ENCODE measurements around the gene OBP2A. TPM values are rescaled to one million over a fixed set of nuclear protein-coding genes. Genes with fewer than 3 reads are reported as not detected.

OBP2A gene
- total RNA-seq, 2 donors from 2014 or later = not detected

DNA sequence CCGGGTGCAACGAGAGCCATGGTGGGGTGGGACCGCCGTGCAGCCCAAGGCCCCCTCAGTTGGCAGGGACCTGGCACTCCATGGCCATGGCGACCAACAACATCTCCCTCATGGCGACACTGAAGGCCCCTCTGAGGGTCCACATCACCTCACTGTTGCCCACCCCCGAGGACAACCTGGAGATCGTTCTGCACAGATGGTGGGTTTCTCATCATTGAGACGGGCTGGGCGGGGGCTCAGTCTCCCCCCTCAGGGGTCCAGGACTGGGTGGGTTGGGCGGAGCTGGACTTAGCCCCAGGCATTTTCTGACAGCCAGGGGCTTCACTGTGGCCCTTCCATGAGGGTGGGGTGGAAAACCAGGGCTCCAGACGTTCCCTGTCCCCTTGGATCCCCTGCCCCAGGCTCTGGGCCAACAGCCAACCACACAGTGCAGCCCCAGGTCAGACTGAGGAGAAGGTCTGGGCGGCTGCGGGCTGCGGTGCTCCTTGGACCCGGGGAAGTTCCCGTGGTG lies 16.4 kb downstream of the OBP2A start:
- no peak overlapping the region for H3K27ac ChIP-seq

DNA sequence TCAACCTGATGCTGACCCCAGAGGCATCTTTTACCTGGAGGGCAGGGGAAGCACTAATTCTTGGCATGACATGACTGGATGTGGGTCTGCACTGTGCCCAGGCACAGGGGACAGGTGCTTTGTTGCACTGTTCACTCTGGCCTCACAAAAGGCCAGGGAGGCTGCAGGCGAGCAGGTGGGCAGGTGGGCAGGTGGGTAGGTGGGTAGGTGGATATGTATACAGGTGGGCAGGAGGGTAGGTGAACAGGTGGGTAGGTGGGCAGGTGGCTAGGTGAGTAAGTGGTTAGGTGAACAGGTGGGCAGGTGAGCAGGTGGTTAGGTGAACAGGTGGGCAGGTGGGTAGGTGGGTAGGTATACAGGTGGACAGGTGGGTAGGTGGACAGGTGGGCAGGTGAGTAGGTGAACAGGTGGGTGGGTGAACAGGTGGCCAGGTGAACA lies 17.1 kb downstream of the OBP2A start:
- Histone ChIP-seq H3K4me1 (no peaks in the 10 kb centered on the region), H3K4me3 (no peak overlapping the region), H3K36me3 (no peaks in the 10 kb centered on the region), H3K9me3 (no peaks in the 10 kb centered on the region), H3K27ac (no peak overlapping the region), H3K27me3 (no peaks in the 10 kb centered on the region)
- DNase-seq (ENCODE audit: low spot score) = no peak
- TF ChIP-seq, protein P1, sequence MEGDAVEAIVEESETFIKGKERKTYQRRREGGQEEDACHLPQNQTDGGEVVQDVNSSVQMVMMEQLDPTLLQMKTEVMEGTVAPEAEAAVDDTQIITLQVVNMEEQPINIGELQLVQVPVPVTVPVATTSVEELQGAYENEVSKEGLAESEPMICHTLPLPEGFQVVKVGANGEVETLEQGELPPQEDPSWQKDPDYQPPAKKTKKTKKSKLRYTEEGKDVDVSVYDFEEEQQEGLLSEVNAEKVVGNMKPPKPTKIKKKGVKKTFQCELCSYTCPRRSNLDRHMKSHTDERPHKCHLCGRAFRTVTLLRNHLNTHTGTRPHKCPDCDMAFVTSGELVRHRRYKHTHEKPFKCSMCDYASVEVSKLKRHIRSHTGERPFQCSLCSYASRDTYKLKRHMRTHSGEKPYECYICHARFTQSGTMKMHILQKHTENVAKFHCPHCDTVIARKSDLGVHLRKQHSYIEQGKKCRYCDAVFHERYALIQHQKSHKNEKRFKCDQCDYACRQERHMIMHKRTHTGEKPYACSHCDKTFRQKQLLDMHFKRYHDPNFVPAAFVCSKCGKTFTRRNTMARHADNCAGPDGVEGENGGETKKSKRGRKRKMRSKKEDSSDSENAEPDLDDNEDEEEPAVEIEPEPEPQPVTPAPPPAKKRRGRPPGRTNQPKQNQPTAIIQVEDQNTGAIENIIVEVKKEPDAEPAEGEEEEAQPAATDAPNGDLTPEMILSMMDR (IDR thresholded peaks at IDR 0.05) = no peak

More for the DNA sequence above, 16.4 kb downstream of the OBP2A start:
- Histone ChIP-seq H3K27me3 (no peaks in the 10 kb centered on the region), H3K9me3 (no peaks in the 10 kb centered on the region), H3K4me3 (no peak overlapping the region), H3K4me1 (no peaks in the 10 kb centered on the region), H3K36me3 (no peaks in the 10 kb centered on the region)
- TF ChIP-seq, protein P1 (IDR thresholded peaks at IDR 0.05) = no peak
- no peak for DNase-seq (ENCODE audit: low spot score)

DNA sequence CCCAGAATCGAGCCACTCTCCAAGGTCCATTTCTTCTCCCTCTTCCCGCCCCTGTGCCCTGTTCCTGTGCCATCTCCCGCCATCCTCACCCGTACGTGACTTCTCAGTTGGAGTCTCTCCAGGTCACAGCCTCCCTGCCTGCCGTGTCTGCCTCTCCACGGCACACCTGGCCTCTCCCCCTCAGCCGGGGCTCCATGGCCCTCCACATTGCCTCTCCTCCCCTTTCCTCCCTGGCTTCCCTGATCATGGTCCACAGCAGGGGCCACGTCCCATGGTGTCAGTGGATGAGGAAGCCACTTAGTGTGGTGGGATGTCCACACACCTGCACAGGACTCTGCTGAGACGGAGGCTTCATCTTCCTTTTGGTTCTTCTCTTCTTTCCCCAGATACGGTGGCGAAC lies 17.9 kb downstream of the OBP2A start:
- no peak overlapping the region for H3K4me3 ChIP-seq
- no peaks in the 10 kb centered on the region for H3K36me3 ChIP-seq
- no peak overlapping the region for H3K27ac ChIP-seq
- no peak for DNase-seq (ENCODE audit: low spot score)
- H3K9me3 ChIP-seq = peaks cover 0 to 2% of the 10 kb centered on the region in 2 donors
- no peaks in the 10 kb centered on the region for H3K27me3 ChIP-seq
- TF ChIP-seq, protein P1 (IDR thresholded peaks at IDR 0.05) = no peak
- no peaks in the 10 kb centered on the region for H3K4me1 ChIP-seq

DNA sequence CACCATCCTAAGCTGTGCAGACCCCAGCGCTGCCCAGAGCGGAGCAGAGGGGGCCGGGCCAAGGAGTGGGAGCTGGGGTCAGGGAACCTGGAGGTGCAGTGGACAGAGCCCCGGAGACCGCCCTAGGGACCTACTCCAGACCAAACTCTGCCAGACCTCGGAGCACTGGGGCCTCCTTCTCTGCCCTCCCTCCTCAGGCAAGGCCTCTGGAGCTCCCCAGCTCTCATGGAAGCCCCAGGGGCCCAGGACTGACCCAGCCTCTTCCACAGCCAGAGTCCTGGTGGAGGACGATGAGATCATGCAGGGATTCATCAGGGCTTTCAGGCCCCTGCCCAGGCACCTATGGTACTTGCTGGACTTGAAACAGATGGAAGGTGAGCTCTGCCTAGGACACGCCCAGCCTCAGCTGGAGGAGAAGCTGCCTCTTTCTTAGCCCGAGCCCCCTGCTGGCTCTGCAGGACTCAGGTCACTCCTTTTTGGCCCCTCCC lies 19.3 kb downstream of the OBP2A start:
- Histone ChIP-seq H3K4me1 (no peaks in the 10 kb centered on the region), H3K27me3 (no peaks in the 10 kb centered on the region)
- DNase-seq (ENCODE audit: low spot score) = no peak

DNA sequence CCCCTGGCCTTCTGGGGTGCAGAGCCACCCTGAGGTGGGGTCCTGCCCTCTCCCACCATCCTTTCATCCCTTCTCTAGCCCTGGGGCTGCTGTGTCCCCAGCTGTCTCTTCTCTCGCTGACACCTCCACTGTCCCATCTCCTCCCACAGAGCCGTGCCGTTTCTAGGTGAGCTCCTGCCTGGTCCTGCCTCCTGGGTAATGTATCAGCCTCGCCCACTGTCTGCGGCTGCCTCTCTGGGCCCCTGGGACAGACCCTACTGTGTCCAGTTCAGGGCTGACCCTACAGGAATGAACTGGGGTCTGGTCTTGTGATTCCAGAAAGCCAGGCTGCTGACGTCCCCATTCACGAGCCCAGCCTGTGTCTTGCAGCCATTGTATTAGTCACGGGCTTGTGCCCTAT lies 19.7 kb downstream of the OBP2A start:
- H3K27ac ChIP-seq = no peak overlapping the region
- no peaks in the 10 kb centered on the region for H3K27me3 ChIP-seq
- H3K36me3 ChIP-seq = no peaks in the 10 kb centered on the region
- no peak for DNase-seq (ENCODE audit: low spot score)
- no peaks in the 10 kb centered on the region for H3K4me1 ChIP-seq
- peaks cover 0 to 9% of the 10 kb centered on the region in 2 donors for H3K9me3 ChIP-seq
- TF ChIP-seq, protein P1 (IDR thresholded peaks at IDR 0.05) = no peak
- no peak overlapping the region for H3K4me3 ChIP-seq

More for the DNA sequence above, 19.3 kb downstream of the OBP2A start:
- Histone ChIP-seq H3K9me3 (peaks cover 0 to 9% of the 10 kb centered on the region in 2 donors), H3K36me3 (no peaks in the 10 kb centered on the region), H3K4me3 (no peak overlapping the region), H3K27ac (no peak overlapping the region)
- TF ChIP-seq, protein P1 (IDR thresholded peaks at IDR 0.05) = no peak

DNA sequence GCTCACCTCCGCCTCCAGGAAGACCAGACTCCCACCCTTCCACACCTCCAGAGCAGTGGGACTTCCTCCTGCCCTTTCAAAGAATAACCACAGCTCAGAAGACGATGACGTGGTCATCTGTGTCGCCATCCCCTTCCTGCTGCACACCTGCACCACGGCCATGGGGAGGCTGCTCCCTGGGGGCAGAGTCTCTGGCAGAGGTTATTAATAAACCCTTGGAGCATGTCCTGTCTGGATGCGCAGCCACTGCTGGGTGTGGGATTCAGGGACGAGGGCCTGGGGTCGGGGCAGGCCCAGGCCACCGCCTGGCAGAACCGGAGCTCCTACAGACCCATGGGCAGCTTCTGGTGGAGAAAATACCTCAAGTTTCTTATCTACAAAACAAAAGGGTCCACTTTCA lies 20.6 kb downstream of the OBP2A start:
- Histone ChIP-seq H3K4me1 (no peaks in the 10 kb centered on the region), H3K27me3 (no peaks in the 10 kb centered on the region), H3K9me3 (peaks cover 0 to 9% of the 10 kb centered on the region in 2 donors), H3K4me3 (no peak overlapping the region), H3K36me3 (no peaks in the 10 kb centered on the region), H3K27ac (no peak overlapping the region)
- no peak for DNase-seq (ENCODE audit: low spot score)
- TF ChIP-seq, protein P1 (IDR thresholded peaks at IDR 0.05) = no peak

Data from right atrium auricular region (tissue), 2 donors.